Urinary bladder (tissue), 4 donors: ENCODE measurements around the gene LINC00305. TPM values are rescaled to one million over a fixed set of nuclear protein-coding genes. Genes with fewer than 3 reads are reported as not detected.

Experiments used
- DNase-seq: peaks from one replicate; pipeline ENCODE4 v3.0.0-alpha.2; 2015; ENCODE audit errors: extremely low spot score
- H3K27ac ChIP-seq: one replicate; pipeline ENCODE4 v1.5.1; 2013; ENCODE audit warnings: low read depth, mild to moderate bottlenecking, moderate library complexity
- H3K36me3 ChIP-seq: one replicate; pipeline ENCODE4 v1.6.1; 2013; ENCODE audit warnings: mild to moderate bottlenecking, moderate library complexity; ENCODE audit not compliant: insufficient read depth
- H3K4me1 ChIP-seq: one replicate; pipeline ENCODE4 v1.6.1; 2013; ENCODE audit warnings: mild to moderate bottlenecking, moderate library complexity; ENCODE audit not compliant: insufficient read depth
- H3K4me3 ChIP-seq: one replicate; pipeline ENCODE4 v1.5.1; 2013; ENCODE audit warnings: low read depth, low read length
- WGBS: extraction: QIAGEN DNeasy Blood & Tissue Kit; methylation state at CpG from one replicate; pipeline ENCODE4 v1.1.7; 2013; 5-methylcytosine and 5-hydroxymethylcytosine counted together
- polyA plus RNA-seq: library from polyadenylated mRNA; stranded (reverse); fragments of 200-250 nt; gene quantifications from one replicate; pipeline ENCODE4 v1.2.3, GENCODE V29; 2013
- total RNA-seq: library from RNA; depleted of rRNA; stranded (reverse); fragments of >200 nt; gene quantifications from one replicate; pipeline ENCODE4 v1.2.3, GENCODE V29; 2014
- donor health status: healthy with polysubstance abuse.
- donor health status: healthy.

The LINC00305 gene
- total and polyA plus RNA-seq, 2 donors: not detected

DNA sequence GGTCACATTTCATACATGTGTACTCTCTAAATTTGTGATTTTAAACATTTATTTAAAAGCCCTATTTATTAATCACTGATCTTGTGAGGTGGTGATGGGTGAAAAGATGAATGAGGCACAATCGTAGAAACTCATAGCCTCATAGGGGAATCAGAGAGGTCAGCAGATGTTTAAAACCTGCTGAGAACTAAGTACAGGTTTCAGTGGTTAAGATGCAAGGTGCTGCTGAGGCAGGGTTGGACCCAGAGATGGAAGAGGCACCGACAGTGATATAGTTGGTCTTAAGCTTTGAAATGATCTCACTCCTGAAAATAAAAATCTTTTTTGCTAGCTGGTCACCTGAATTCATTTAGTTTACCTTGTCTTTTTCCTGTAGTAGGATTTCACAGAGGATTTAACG is 49.6 kb downstream of the LINC00305 start:
- WGBS: 79% methylated on average over 3 of the region's 3 CpGs

DNA sequence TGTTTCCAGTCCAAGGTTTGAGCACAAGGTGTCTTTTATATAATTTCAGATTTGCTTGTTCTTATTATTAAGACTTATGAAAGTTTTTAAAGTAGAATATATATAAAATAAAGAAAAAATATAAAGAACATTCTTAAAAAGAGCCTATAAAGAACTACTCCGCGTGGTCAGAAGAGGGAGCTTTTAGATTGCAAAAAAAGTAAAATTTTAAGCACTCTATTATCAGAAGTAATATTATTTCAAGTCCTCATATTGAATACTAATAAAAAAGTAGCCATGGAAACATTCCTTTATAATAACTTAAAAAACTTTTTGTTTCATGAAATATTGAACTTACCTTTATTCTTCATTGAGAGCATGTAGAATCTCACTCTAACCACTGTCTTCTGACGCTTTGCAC is 51.4 kb downstream of the LINC00305 start:
- H3K4me3 ChIP-seq: no peak overlapping the region
- H3K4me1 ChIP-seq: no peaks in the 10 kb centered on the region
- 60% methylated on average over 3 of the region's 3 CpGs for WGBS
- H3K36me3 ChIP-seq: no peaks in the 10 kb centered on the region
- no peak overlapping the region for H3K27ac ChIP-seq
- DNase-seq: no peak

More for the DNA sequence above, 49.6 kb downstream of the LINC00305 start:
- H3K27ac ChIP-seq: no peak overlapping the region
- H3K4me1 ChIP-seq: no peaks in the 10 kb centered on the region
- no peaks in the 10 kb centered on the region for H3K36me3 ChIP-seq
- H3K4me3 ChIP-seq: no peak overlapping the region
- DNase-seq: no peak

GRCh38 chr18:64095056-64095455 is 53.8 kb downstream of the LINC00305 start:
- WGBS: 87% methylated on average over 1 of the region's 1 CpG
- H3K36me3 ChIP-seq: no peaks in the 10 kb centered on the region
- H3K27ac ChIP-seq: no peak overlapping the region
- DNase-seq: no peak
- H3K4me1 ChIP-seq: no peaks in the 10 kb centered on the region
- no peak overlapping the region for H3K4me3 ChIP-seq

DNA sequence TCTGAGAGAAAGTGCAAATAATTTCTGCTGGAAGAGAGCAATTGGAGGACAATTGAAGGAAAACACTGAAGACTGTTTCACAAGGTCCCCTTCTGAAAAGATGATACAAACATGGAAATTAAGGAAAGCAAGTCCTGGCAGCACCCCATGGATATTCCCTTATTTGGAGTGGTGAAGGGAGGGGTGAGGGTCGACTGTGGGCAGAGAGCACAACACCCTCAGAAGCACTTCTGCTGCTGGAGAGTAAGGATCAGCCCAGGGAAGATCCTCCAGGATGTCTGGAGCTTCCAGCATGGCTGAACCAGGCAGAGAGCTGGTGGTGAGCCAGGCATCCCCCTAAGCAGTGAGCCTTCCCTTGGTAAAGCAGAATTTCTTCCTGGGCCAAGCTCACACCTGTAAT is 54.7 kb downstream of the LINC00305 start:
- Histone ChIP-seq H3K36me3 (no peaks in the 10 kb centered on the region), H3K4me3 (no peak overlapping the region), H3K27ac (no peak overlapping the region), H3K4me1 (no peaks in the 10 kb centered on the region)
- no peak for DNase-seq
- 15% methylated on average over 1 of the region's 1 CpG for WGBS

DNA sequence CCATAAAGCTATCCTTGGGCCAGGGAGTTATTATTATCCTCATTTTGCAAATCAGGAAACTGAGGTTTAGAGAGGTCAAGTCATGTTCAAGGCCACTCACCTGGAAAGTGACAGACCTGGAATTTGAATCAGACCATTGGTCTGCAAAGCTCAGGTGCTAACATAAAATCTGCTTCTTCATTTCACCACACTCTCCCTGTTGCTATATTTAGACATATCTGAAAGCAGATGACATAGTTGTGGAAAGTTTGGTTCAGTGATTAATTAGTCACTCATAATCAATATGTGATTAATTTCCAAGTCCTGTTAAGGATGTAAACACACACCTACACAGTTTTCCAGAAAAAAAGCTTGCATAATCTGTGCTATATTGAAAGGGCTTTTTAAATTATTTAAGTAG is 57.4 kb downstream of the LINC00305 start:
- no peak for DNase-seq
- Histone ChIP-seq H3K4me3 (no peak overlapping the region), H3K36me3 (no peaks in the 10 kb centered on the region), H3K4me1 (no peaks in the 10 kb centered on the region), H3K27ac (no peak overlapping the region)

- 87% methylated on average over 2 of the region's 2 CpGs for WGBS
- DNase-seq: no peak
- Histone ChIP-seq H3K4me1 (no peaks in the 10 kb centered on the region), H3K4me3 (no peak overlapping the region), H3K36me3 (no peaks in the 10 kb centered on the region), H3K27ac (no peak overlapping the region)
Observed at GRCh38 chr18:64090876-64091275, 58.0 kb downstream of the LINC00305 start.

DNA sequence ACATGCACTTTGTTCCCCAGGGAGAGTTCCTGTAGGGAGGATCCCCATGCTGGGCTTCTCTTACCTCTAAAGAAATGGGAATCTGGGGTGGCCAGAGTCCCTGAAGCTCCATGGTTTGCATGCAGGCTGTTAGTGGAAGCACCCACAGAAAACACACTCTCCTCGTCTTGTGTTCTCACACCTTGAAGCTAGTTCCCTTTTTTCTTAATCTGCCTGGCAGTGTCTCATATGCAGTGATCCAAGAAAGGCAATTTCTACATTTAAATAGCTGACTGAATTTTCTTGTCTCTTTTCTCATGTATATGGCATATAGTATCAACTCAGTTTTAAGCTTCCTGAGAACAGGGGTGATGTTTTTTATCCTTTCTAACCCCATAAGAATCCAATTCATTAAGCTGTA is 65.0 kb downstream of the LINC00305 start:
- H3K27ac ChIP-seq: no peak overlapping the region
- no peak for DNase-seq
- no peak overlapping the region for H3K4me3 ChIP-seq
- H3K4me1 ChIP-seq: no peaks in the 10 kb centered on the region
- WGBS: 89% methylated on average over 1 of the region's 1 CpG
- H3K36me3 ChIP-seq: no peaks in the 10 kb centered on the region

- Histone ChIP-seq H3K4me3 (no peak overlapping the region), H3K27ac (no peak overlapping the region)
- no peak for DNase-seq
Observed at GRCh38 chr18:64082513-64082912, 66.4 kb downstream of the LINC00305 start.

GRCh38 chr18:64082054-64082453 is 66.8 kb downstream of the LINC00305 start:
- no peaks in the 10 kb centered on the region for H3K36me3 ChIP-seq
- no peaks in the 10 kb centered on the region for H3K4me1 ChIP-seq
- 85% methylated on average over 1 of the region's 1 CpG for WGBS
- H3K4me3 ChIP-seq: no peak overlapping the region
- no peak overlapping the region for H3K27ac ChIP-seq
- DNase-seq: no peak

More at GRCh38 chr18:64082513-64082912, 66.4 kb downstream of the LINC00305 start:
- H3K36me3 ChIP-seq: no peaks in the 10 kb centered on the region
- H3K4me1 ChIP-seq: no peaks in the 10 kb centered on the region

GRCh38 chr18:64073971-64074370 is 74.9 kb downstream of the LINC00305 start:
- no peaks in the 10 kb centered on the region for H3K4me1 ChIP-seq
- H3K27ac ChIP-seq: no peak overlapping the region
- no peak overlapping the region for H3K4me3 ChIP-seq
- H3K36me3 ChIP-seq: no peaks in the 10 kb centered on the region
- WGBS: 49% methylated on average over 4 of the region's 4 CpGs
- no peak for DNase-seq

- WGBS: 61% methylated on average over 3 of the region's 3 CpGs
Observed at GRCh38 chr18:64055019-64055418, 93.9 kb downstream of the LINC00305 start.

DNA sequence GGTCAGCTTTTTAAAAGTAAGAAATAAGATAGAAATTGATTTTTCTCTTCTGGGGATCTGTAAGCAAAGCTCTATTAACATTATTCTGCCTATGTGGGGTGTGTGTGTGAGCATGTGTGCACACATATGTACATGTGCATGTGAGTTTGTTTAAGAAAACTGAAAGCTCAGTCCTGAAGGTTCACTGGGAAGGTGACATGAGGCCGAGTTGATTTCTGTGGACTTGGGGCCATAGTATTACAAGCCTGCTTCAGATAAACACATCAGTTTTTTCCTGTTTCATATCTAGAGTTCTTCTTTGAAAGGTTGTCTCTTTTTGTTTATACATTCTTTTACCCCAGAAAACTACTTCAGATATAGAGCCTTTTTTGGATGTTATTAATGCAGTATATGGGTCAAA is 95.6 kb downstream of the LINC00305 start:
- WGBS: 29% methylated on average over 1 of the region's 1 CpG
- no peak for DNase-seq

More at GRCh38 chr18:64055019-64055418, 93.9 kb downstream of the LINC00305 start:
- DNase-seq: no peak
- Histone ChIP-seq H3K36me3 (no peaks in the 10 kb centered on the region), H3K4me1 (no peaks in the 10 kb centered on the region), H3K27ac (no peak overlapping the region), H3K4me3 (no peak overlapping the region)

GRCh38 chr18:64052772-64053171 is 96.1 kb downstream of the LINC00305 start:
- H3K36me3 ChIP-seq: no peaks in the 10 kb centered on the region
- no peak for DNase-seq
- H3K4me1 ChIP-seq: no peaks in the 10 kb centered on the region
- no peak overlapping the region for H3K4me3 ChIP-seq
- 42% methylated on average over 2 of the region's 2 CpGs for WGBS
- H3K27ac ChIP-seq: no peak overlapping the region

More for the DNA sequence above, 95.6 kb downstream of the LINC00305 start:
- Histone ChIP-seq H3K4me1 (no peaks in the 10 kb centered on the region), H3K4me3 (no peak overlapping the region), H3K27ac (no peak overlapping the region), H3K36me3 (no peaks in the 10 kb centered on the region)

GRCh38 chr18:64044616-64045015 is 104.3 kb downstream of the LINC00305 start:
- 74% methylated on average over 5 of the region's 5 CpGs for WGBS

GRCh38 chr18:64042728-64043358 is 106.0 kb downstream of the LINC00305 start:
- Histone ChIP-seq H3K36me3 (no peaks in the 10 kb centered on the region), H3K4me1 (no peaks in the 10 kb centered on the region), H3K4me3 (no peak overlapping the region), H3K27ac (no peak overlapping the region)
- no peak for DNase-seq
- 96% methylated on average over 24 of the region's 24 CpGs for WGBS

More at GRCh38 chr18:64044616-64045015, 104.3 kb downstream of the LINC00305 start:
- no peak overlapping the region for H3K27ac ChIP-seq
- H3K4me3 ChIP-seq: no peak overlapping the region
- H3K4me1 ChIP-seq: no peaks in the 10 kb centered on the region
- DNase-seq: no peak
- H3K36me3 ChIP-seq: no peaks in the 10 kb centered on the region
